ENCODE results near the gene CNKSR2. TPM values are rescaled to one million over a fixed set of nuclear protein-coding genes. Genes with fewer than 3 reads are reported as not detected.

Gene CNKSR2
- total and polyA plus RNA-seq, 2 experiments from 2014 or later = 13.9 to 40.9 TPM

- TF ChIP-seq, protein P1, sequence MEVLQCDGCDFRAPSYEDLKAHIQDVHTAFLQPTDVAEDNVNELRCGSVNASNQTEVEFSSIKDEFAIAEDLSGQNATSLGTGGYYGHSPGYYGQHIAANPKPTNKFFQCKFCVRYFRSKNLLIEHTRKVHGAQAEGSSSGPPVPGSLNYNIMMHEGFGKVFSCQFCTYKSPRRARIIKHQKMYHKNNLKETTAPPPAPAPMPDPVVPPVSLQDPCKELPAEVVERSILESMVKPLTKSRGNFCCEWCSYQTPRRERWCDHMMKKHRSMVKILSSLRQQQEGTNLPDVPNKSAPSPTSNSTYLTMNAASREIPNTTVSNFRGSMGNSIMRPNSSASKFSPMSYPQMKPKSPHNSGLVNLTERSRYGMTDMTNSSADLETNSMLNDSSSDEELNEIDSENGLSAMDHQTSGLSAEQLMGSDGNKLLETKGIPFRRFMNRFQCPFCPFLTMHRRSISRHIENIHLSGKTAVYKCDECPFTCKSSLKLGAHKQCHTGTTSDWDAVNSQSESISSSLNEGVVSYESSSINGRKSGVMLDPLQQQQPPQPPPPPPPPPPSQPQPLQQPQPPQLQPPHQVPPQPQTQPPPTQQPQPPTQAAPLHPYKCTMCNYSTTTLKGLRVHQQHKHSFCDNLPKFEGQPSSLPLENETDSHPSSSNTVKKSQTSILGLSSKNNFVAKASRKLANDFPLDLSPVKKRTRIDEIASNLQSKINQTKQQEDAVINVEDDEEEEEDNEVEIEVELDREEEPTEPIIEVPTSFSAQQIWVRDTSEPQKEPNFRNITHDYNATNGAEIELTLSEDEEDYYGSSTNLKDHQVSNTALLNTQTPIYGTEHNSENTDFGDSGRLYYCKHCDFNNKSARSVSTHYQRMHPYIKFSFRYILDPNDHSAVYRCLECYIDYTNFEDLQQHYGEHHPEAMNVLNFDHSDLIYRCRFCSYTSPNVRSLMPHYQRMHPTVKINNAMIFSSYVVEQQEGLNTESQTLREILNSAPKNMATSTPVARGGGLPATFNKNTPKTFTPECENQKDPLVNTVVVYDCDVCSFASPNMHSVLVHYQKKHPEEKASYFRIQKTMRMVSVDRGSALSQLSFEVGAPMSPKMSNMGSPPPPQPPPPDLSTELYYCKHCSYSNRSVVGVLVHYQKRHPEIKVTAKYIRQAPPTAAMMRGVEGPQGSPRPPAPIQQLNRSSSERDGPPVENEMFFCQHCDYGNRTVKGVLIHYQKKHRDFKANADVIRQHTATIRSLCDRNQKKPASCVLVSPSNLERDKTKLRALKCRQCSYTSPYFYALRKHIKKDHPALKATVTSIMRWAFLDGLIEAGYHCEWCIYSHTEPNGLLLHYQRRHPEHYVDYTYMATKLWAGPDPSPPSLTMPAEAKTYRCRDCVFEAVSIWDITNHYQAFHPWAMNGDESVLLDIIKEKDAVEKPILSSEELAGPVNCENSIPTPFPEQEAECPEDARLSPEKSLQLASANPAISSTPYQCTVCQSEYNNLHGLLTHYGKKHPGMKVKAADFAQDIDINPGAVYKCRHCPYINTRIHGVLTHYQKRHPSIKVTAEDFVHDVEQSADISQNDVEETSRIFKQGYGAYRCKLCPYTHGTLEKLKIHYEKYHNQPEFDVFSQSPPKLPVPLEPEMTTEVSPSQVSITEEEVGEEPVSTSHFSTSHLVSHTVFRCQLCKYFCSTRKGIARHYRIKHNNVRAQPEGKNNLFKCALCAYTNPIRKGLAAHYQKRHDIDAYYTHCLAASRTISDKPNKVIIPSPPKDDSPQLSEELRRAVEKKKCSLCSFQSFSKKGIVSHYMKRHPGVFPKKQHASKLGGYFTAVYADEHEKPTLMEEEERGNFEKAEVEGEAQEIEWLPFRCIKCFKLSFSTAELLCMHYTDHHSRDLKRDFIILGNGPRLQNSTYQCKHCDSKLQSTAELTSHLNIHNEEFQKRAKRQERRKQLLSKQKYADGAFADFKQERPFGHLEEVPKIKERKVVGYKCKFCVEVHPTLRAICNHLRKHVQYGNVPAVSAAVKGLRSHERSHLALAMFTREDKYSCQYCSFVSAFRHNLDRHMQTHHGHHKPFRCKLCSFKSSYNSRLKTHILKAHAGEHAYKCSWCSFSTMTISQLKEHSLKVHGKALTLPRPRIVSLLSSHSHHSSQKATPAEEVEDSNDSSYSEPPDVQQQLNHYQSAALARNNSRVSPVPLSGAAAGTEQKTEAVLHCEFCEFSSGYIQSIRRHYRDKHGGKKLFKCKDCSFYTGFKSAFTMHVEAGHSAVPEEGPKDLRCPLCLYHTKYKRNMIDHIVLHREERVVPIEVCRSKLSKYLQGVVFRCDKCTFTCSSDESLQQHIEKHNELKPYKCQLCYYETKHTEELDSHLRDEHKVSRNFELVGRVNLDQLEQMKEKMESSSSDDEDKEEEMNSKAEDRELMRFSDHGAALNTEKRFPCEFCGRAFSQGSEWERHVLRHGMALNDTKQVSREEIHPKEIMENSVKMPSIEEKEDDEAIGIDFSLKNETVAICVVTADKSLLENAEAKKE (CRISPR knock-in tag; IDR thresholded peaks at IDR 0.05) = no peak
- TF ChIP-seq ZNF114 (CRISPR knock-in tag; IDR thresholded peaks at IDR 0.05) (no peak), NANOG (IDR thresholded peaks at IDR 0.05; ENCODE audit: borderline replicate concordance) (no peak), REST (IDR thresholded peaks at IDR 0.05; ENCODE audit: unreplicated experiment) (no peak), EZH2 (IDR thresholded peaks at IDR 0.05; ENCODE audit: low read depth, unreplicated experiment) (no peak), EZH2phosphoT487 (IDR thresholded peaks at IDR 0.05; ENCODE audit: unreplicated experiment) (no peak)
Observed at GRCh38 chrX:21662761-21663160, 288.5 kb downstream of the CNKSR2 start (continued).

DNA sequence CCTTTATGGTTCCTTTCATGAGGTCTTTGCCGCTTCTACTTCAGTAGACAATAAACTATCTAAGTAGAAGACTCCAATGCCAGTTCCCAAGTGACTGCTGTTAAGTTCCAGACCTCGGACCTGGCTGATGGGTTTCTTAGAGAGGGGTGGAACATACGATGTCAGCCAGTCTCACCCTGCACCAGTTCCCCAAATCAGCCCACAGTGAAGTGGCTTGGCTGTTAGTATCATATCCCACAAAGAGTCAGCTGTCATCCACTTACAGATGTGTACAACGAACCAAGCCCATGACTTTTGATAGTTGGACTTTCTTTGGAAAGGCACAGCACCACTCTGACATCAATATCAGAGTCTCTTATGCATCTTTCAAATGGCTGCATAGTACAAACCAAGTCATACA lies 292.0 kb downstream of the CNKSR2 start:
- ATAC-seq = no peak
- no peaks in the 10 kb centered on the region for H3K4me1 Mint-ChIP-seq
- TF ChIP-seq ZNF114 (CRISPR knock-in tag; IDR thresholded peaks at IDR 0.05) (no peak), ZNF331 (CRISPR knock-in tag; IDR thresholded peaks at IDR 0.05; ENCODE audit: low read depth) (no peak), EZH2phosphoT487 (IDR thresholded peaks at IDR 0.05; ENCODE audit: unreplicated experiment) (no peak), STAT1 (IDR thresholded peaks at IDR 0.05; ENCODE audit: unreplicated experiment) (no peak), NANOG (IDR thresholded peaks at IDR 0.05; ENCODE audit: borderline replicate concordance) (no peak), ETS1 (IDR thresholded peaks at IDR 0.05) (no peak)
- TF ChIP-seq, protein P2, sequence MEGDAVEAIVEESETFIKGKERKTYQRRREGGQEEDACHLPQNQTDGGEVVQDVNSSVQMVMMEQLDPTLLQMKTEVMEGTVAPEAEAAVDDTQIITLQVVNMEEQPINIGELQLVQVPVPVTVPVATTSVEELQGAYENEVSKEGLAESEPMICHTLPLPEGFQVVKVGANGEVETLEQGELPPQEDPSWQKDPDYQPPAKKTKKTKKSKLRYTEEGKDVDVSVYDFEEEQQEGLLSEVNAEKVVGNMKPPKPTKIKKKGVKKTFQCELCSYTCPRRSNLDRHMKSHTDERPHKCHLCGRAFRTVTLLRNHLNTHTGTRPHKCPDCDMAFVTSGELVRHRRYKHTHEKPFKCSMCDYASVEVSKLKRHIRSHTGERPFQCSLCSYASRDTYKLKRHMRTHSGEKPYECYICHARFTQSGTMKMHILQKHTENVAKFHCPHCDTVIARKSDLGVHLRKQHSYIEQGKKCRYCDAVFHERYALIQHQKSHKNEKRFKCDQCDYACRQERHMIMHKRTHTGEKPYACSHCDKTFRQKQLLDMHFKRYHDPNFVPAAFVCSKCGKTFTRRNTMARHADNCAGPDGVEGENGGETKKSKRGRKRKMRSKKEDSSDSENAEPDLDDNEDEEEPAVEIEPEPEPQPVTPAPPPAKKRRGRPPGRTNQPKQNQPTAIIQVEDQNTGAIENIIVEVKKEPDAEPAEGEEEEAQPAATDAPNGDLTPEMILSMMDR (conservative IDR thresholded peaks at IDR 0.05; ENCODE audit: low read depth in 2 of 2) = no peak
- no peaks in the 10 kb centered on the region for H3K4me1 ChIP-seq (ENCODE audit: insufficient read depth)
- H4K20me1 ChIP-seq (replicated peaks; ENCODE audit: insufficient read depth) = no peaks in the 10 kb centered on the region
- H3K27me3 ChIP-seq (ENCODE audit: insufficient read depth) = no peaks in the 10 kb centered on the region
- H3K9me3 Mint-ChIP-seq = no peaks in the 10 kb centered on the region
- no peak for DNase-seq (ENCODE audit: low spot score)
- H3K27ac ChIP-seq (ENCODE audit: low read depth) = no peak overlapping the region
- no peak overlapping the region for H3K4me3 ChIP-seq
- H3K9me2 ChIP-seq (ENCODE audit: insufficient read depth) = no peaks in the 10 kb centered on the region
- H3K79me2 ChIP-seq (replicated peaks; ENCODE audit: insufficient read depth) = no peaks in the 10 kb centered on the region
- no peak overlapping the region for H3K4me3 Mint-ChIP-seq
- peaks cover 2% of the 10 kb centered on the region for H3K27me3 Mint-ChIP-seq (ENCODE audit: insufficient read depth, low read depth, poor library complexity)
- no peak overlapping the region for H3K27ac Mint-ChIP-seq
- no peaks in the 10 kb centered on the region for H3K36me3 Mint-ChIP-seq (ENCODE audit: low read depth)
- no peak overlapping the region for H3K4me2 ChIP-seq
- H3K36me3 ChIP-seq (ENCODE audit: insufficient read depth) = no peaks in the 10 kb centered on the region
- H2AFZ ChIP-seq = no peak overlapping the region
- no peaks in the 10 kb centered on the region for H3F3A ChIP-seq (replicated peaks; ENCODE audit: low read depth)
